ENCODE results near the gene NPEPPS. TPM values are rescaled to one million over a fixed set of nuclear protein-coding genes. Genes with fewer than 3 reads are reported as not detected.

NPEPPS gene
- polyA plus RNA-seq, 1 of the 3 experiments (the other 2 are of a cell fraction), result 73.2 TPM

DNA sequence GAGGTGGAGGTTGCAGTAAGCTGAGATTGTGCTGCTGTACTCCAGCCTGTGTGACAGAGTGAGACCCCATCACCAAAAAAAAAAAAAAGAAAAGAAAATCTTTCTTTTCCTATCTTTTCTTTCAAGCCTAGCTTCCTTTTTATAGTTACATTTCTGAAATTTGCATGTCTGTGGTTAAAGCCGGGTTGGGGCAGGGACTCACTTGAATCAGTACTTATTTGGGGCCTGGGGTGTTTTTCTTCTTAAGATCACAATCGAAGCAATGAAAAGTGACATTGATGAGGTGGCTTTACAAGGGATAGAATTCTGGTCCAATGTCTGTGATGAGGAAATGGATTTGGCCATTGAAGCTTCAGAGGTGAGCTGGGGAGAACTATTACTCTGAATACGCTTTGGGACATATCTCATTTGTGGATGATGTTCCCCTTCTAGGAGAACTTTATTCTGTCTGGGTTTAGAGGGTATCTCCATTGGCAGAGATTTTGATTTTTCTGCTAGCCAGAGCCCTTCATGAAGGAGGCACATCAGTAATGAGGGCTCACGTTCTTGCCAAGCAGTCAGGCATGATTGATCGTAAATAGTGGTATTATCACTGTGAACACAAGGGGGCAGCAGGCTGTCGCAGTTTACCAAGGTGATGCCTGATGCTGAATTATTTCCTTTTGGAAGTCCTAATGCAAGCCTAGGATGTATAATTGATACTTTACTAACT is 133.2 kb downstream of the NPEPPS start:
- Histone ChIP-seq H3K36me3 (replicated peaks in 1 of 2; ENCODE audit: control insufficient read depth in 1 of 2, insufficient read depth in 2 of 2, low read length in 1 of 2) (peaks cover 76 to 92% of the 10 kb centered on the region in 2 experiments), H3K4me2 (no peak overlapping the region), H4K20me1 (ENCODE audit: insufficient read depth) (peaks cover 60% of the 10 kb centered on the region), H3F3A (replicated peaks; ENCODE audit: insufficient read depth) (peaks cover 64% of the 10 kb centered on the region), H2AFZ (ENCODE audit: low read depth) (no peak overlapping the region), H3K27me3 (ENCODE audit: insufficient read depth) (no peaks in the 10 kb centered on the region), H3K9me3 (no peaks in the 10 kb centered on the region), H3K9me2 (no peaks in the 10 kb centered on the region), H3K9ac (no peak overlapping the region), H3K79me2 (ENCODE audit: insufficient read depth) (peaks cover 68% of the 10 kb centered on the region), H3K4me1 (ENCODE audit: control insufficient read depth in 1 of 2, insufficient read depth in 2 of 2, low read depth in 1 of 2, low read length in 1 of 2) (no peaks in the 10 kb centered on the region), H3K4me3 (ENCODE audit: low read depth in 2 of 2, low read length in 1 of 2) (no peak overlapping the region; a peak in 1 of 4 replicates), H3K27ac (ENCODE audit: low read depth in 2 of 2, low read length in 1 of 2) (no peak overlapping the region)
- TF ChIP-seq, protein P1, sequence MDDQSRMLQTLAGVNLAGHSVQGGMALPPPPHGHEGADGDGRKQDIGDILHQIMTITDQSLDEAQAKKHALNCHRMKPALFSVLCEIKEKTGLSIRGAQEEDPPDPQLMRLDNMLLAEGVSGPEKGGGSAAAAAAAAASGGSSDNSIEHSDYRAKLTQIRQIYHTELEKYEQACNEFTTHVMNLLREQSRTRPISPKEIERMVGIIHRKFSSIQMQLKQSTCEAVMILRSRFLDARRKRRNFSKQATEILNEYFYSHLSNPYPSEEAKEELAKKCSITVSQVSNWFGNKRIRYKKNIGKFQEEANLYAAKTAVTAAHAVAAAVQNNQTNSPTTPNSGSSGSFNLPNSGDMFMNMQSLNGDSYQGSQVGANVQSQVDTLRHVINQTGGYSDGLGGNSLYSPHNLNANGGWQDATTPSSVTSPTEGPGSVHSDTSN (IDR thresholded peaks at IDR 0.05), result peak; percentile 54; the same call in 1 of the 2 replicates
- peak; percentile 74 for TF ChIP-seq SMC3 (IDR thresholded peaks at IDR 0.05; ENCODE audit: low read depth, low read length)
- no peak for TF ChIP-seq TCF12 (IDR thresholded peaks at IDR 0.05)
- TF ChIP-seq NRF1 (IDR thresholded peaks at IDR 0.05; ENCODE audit: low read depth, low read length), result 0 out of 2 replicates have a peak, but pooled peaks have one; percentile 1
- no peak for TF ChIP-seq RXRA (IDR thresholded peaks at IDR 0.05; ENCODE audit: borderline replicate concordance, low read depth)
- TF ChIP-seq RAD21 (IDR thresholded peaks at IDR 0.05; ENCODE audit: low read length), result peak; percentile 81
- no peak for TF ChIP-seq POLR2AphosphoS5 (IDR thresholded peaks at IDR 0.05; ENCODE audit: low read depth, low read length)
- TF ChIP-seq, protein P2, sequence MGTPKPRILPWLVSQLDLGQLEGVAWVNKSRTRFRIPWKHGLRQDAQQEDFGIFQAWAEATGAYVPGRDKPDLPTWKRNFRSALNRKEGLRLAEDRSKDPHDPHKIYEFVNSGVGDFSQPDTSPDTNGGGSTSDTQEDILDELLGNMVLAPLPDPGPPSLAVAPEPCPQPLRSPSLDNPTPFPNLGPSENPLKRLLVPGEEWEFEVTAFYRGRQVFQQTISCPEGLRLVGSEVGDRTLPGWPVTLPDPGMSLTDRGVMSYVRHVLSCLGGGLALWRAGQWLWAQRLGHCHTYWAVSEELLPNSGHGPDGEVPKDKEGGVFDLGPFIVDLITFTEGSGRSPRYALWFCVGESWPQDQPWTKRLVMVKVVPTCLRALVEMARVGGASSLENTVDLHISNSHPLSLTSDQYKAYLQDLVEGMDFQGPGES (IDR thresholded peaks at IDR 0.05; ENCODE audit: low read depth, low read length), result 0 out of 2 replicates have a peak, but pooled peaks have one; percentile 18
- no peak for TF ChIP-seq FOXJ3 (CRISPR knock-in tag; IDR thresholded peaks at IDR 0.05)
- TF ChIP-seq, protein P3, sequence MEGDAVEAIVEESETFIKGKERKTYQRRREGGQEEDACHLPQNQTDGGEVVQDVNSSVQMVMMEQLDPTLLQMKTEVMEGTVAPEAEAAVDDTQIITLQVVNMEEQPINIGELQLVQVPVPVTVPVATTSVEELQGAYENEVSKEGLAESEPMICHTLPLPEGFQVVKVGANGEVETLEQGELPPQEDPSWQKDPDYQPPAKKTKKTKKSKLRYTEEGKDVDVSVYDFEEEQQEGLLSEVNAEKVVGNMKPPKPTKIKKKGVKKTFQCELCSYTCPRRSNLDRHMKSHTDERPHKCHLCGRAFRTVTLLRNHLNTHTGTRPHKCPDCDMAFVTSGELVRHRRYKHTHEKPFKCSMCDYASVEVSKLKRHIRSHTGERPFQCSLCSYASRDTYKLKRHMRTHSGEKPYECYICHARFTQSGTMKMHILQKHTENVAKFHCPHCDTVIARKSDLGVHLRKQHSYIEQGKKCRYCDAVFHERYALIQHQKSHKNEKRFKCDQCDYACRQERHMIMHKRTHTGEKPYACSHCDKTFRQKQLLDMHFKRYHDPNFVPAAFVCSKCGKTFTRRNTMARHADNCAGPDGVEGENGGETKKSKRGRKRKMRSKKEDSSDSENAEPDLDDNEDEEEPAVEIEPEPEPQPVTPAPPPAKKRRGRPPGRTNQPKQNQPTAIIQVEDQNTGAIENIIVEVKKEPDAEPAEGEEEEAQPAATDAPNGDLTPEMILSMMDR (IDR thresholded peaks at IDR 0.05), result peak; percentile 98
- peak; percentile 48; the same call in 1 of the 2 replicates for TF ChIP-seq MXI1 (IDR thresholded peaks at IDR 0.05; ENCODE audit: low read depth, low read length)
- no peak for TF ChIP-seq FOSL2 (IDR thresholded peaks at IDR 0.05; ENCODE audit: borderline replicate concordance, low read depth)
- POLR2A ChIA-PET, result interaction anchor here (0.6 to 1.7 kb wide), 4 partner anchors 10 to 22 kb away, joined by 3 to 10 read pairs (median 3); no protein-coding TSS in a partner anchor
- 53% methylated on average over 6 of the region's 6 CpGs for WGBS (ENCODE audit: low lambda C conversion rate)
- peak; percentile 70 for DNase-seq
- CTCF ChIA-PET, result interaction anchor here (0.6 to 7.9 kb wide), 34 partner anchors 12 to 249 kb away, joined by 3 to 167 read pairs (median 5); partner anchors contain the start of genes KPNB1, OSBPL7 and TBKBP1

DNA sequence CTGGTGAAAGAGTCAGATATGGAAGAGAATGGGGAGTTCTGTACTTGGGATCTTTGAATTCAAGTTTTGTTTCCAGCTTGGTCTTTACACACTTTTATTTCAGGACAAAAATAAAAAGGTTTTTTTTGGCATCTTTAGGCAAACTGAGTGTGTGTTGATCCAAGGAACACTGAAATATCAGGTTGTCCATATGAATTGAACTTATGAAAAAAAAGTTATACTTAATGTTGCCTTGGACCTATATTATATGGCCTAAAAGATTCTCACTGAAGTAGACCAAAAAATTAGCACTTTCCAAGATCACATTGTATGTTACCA is 133.7 kb downstream of the NPEPPS start:
- Histone ChIP-seq H3K9me2 (no peaks in the 10 kb centered on the region), H3K79me2 (ENCODE audit: insufficient read depth) (peaks cover 69% of the 10 kb centered on the region), H3K4me3 (ENCODE audit: low read depth in 2 of 2, low read length in 1 of 2) (no peak overlapping the region; a peak in 1 of 4 replicates), H3K27ac (ENCODE audit: low read depth in 2 of 2, low read length in 1 of 2) (no peak overlapping the region), H3K9ac (no peak overlapping the region), H2AFZ (ENCODE audit: low read depth) (no peak overlapping the region), H4K20me1 (ENCODE audit: insufficient read depth) (peaks cover 62% of the 10 kb centered on the region), H3F3A (replicated peaks; ENCODE audit: insufficient read depth) (peaks cover 64% of the 10 kb centered on the region), H3K4me2 (no peak overlapping the region), H3K27me3 (ENCODE audit: insufficient read depth) (no peaks in the 10 kb centered on the region), H3K4me1 (ENCODE audit: control insufficient read depth in 1 of 2, insufficient read depth in 2 of 2, low read depth in 1 of 2, low read length in 1 of 2) (no peaks in the 10 kb centered on the region), H3K36me3 (replicated peaks in 1 of 2; ENCODE audit: control insufficient read depth in 1 of 2, insufficient read depth in 2 of 2, low read length in 1 of 2) (peaks cover 76 to 93% of the 10 kb centered on the region in 2 experiments), H3K9me3 (no peaks in the 10 kb centered on the region)
- POLR2A ChIA-PET, result interaction anchor here (0.6 kb wide), 2 partner anchors 14 to 21 kb away, joined by 3 read pairs; no protein-coding TSS in a partner anchor
- DNase-seq, result no peak
- CTCF ChIA-PET, result interaction anchor here (0.6 to 7.9 kb wide), 28 partner anchors 12 to 249 kb away, joined by 3 to 167 read pairs (median 6); partner anchors contain the start of genes KPNB1, OSBPL7 and TBKBP1
- TF ChIP-seq RXRA (IDR thresholded peaks at IDR 0.05; ENCODE audit: borderline replicate concordance, low read depth) (no peak), JUND (IDR thresholded peaks at IDR 0.05) (no peak), NRF1 (IDR thresholded peaks at IDR 0.05; ENCODE audit: low read depth, low read length) (no peak), GATA2 (CRISPR knock-in tag; IDR thresholded peaks at IDR 0.05) (no peak), SMC3 (IDR thresholded peaks at IDR 0.05; ENCODE audit: low read depth, low read length) (no peak), NFIC (IDR thresholded peaks at IDR 0.05; ENCODE audit: borderline replicate concordance) (no peak), POLR2AphosphoS5 (IDR thresholded peaks at IDR 0.05; ENCODE audit: low read depth, low read length) (no peak)
- TF ChIP-seq, protein P1 (IDR thresholded peaks at IDR 0.05), result no peak
- TF ChIP-seq, protein P2 (IDR thresholded peaks at IDR 0.05; ENCODE audit: low read depth, low read length), result no peak
- TF ChIP-seq, protein P4, sequence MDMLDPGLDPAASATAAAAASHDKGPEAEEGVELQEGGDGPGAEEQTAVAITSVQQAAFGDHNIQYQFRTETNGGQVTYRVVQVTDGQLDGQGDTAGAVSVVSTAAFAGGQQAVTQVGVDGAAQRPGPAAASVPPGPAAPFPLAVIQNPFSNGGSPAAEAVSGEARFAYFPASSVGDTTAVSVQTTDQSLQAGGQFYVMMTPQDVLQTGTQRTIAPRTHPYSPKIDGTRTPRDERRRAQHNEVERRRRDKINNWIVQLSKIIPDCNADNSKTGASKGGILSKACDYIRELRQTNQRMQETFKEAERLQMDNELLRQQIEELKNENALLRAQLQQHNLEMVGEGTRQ (IDR thresholded peaks at IDR 0.05; ENCODE audit: borderline replicate concordance, low read depth, low read length), result no peak

All from SK-N-SH (cell line).